Panc1 (cell line): Measurements from ENCODE around the gene SHQ1. TPM values are rescaled to one million over a fixed set of nuclear protein-coding genes. Genes with fewer than 3 reads are reported as not detected.

ENCODE experiments used
- ATAC-seq: fragments of 200-7000 bp; cut with Tn5 transposase; 2 replicates; pipeline ENCODE4 v1.9.1; 2020; ENCODE audit warnings: mild to moderate bottlenecking, moderate library complexity
- BruUV-seq: library from RNA; stranded (reverse); fragments of 400-500 nt; replicated peaks from 2 replicates; lab custom pipeline; 2021; lab: Mats Ljungman, UMichigan
- CTCF ChIA-PET: fragments of 300-600 bp; sonication (Branson Sonifier 250); formaldehyde crosslinking; loops from one replicate; lab custom pipeline; 2022; ENCODE audit warnings: antibody characterized with exemption; lab: Charles Lee
- POLR2A ChIA-PET: fragments of 300-600 bp; sonication (Branson Sonifier 250); formaldehyde crosslinking; loops from one replicate; lab custom pipeline; 2022; ENCODE audit warnings: antibody characterized with exemption; lab: Charles Lee
- DNase-seq: peaks from one replicate; pipeline ENCODE4 v3.0.0-alpha.2; 2010; ENCODE audit warnings: low read depth, low spot score
- H3K27ac ChIP-seq: 2 replicates; pipeline ENCODE4 v1.5.1; 2011; ENCODE audit warnings: mild to moderate bottlenecking, low read length, inconsistent platforms
- H3K27me3 ChIP-seq: fragments of 200-500 bp; sonication (Bioruptor generic); 2 replicates; pipeline ENCODE4 v1.6.0; 2014; ENCODE audit warnings: low read length, inconsistent platforms; ENCODE audit not compliant: control insufficient read depth, insufficient read depth
- H3K36me3 ChIP-seq: fragments of 200-500 bp; sonication (Bioruptor generic); 2 replicates; pipeline ENCODE4 v1.5.1; 2014; ENCODE audit warnings: inconsistent platforms, mild to moderate bottlenecking, low read length, moderate library complexity; ENCODE audit not compliant: control insufficient read depth, insufficient read depth
- H3K4me1 ChIP-seq: 2 replicates; pipeline ENCODE4 v1.5.1; 2011; ENCODE audit warnings: inconsistent platforms, mild to moderate bottlenecking, low read length, moderate library complexity; ENCODE audit not compliant: control insufficient read depth, insufficient read depth
- H3K4me3 ChIP-seq, 2 experiments: 2 replicates each; pipeline ENCODE4 v1.5.1; 2011 to 2012; ENCODE audit warnings: low read depth in 2 of 2, low read length in 2 of 2, mild to moderate bottlenecking in 2 of 2, inconsistent platforms in 1 of 2, moderate library complexity in 1 of 2
- H3K9me3 ChIP-seq: fragments of 200-500 bp; sonication (Bioruptor generic); 2 replicates; pipeline ENCODE4 v1.5.1; 2014; ENCODE audit warnings: low read depth, mild to moderate bottlenecking, inconsistent platforms, low read length, moderate library complexity; ENCODE audit not compliant: control insufficient read depth, insufficient read depth
- POLR2AphosphoS5 ChIP-seq: IDR thresholded peaks from 2 replicates; pipeline ENCODE4 v1.6.1; 2012; ENCODE audit warnings: mild to moderate bottlenecking, low read depth, low read length, moderate library complexity
- SIN3A ChIP-seq: IDR thresholded peaks from 2 replicates; pipeline ENCODE4 v1.6.1; 2012; ENCODE audit warnings: low read depth, mild to moderate bottlenecking, low read length, moderate library complexity, borderline replicate concordance; ENCODE audit not compliant: insufficient read depth
- TCF7L2 ChIP-seq: IDR thresholded peaks from 2 replicates; pipeline ENCODE4 v1.6.1; 2011; ENCODE audit warnings: mild to moderate bottlenecking, low read depth, low read length, inconsistent platforms
- in situ Hi-C: cut with HindIII; loops from 2 replicates; pipeline ENCODE4 v1.10.0; 2016; ENCODE audit warnings: low sequenced_read_pairs, low pct_unique_long_range_greater_than_20kb
- intact Hi-C: fragments of 100-400 bp; cut with micrococcal nuclease; formaldehyde crosslinking; loops from one replicate; pipeline ENCODE4 v1.10.0; 2022; ENCODE audit not compliant: unreplicated experiment
- total RNA-seq: library from RNA; stranded (reverse); gene quantifications from one replicate; pipeline ENCODE4 v1.2.1, GENCODE V29; 2021; ENCODE audit not compliant: unreplicated experiment
- TF ChIP-seq, protein P1 (sequence below), 2 experiments: IDR thresholded peaks; 2 replicates each; pipeline ENCODE4 v1.6.1; 2011 to 2012; ENCODE audit warnings: low read depth in 2 of 2, control low read depth in 1 of 2, low read length in 1 of 2, mild to moderate bottlenecking in 1 of 2, moderate library complexity in 1 of 2; ENCODE audit not compliant: insufficient read depth in 1 of 2
- TF ChIP-seq, protein P2 (sequence below): fragments of 450-650 bp; IDR thresholded peaks from 2 replicates; pipeline ENCODE4 v1.5.1; 2017; ENCODE audit warnings: mild to moderate bottlenecking

Gene SHQ1
- total RNA-seq, 1 experiment from 2014 or later: 21.0 TPM

DNA sequence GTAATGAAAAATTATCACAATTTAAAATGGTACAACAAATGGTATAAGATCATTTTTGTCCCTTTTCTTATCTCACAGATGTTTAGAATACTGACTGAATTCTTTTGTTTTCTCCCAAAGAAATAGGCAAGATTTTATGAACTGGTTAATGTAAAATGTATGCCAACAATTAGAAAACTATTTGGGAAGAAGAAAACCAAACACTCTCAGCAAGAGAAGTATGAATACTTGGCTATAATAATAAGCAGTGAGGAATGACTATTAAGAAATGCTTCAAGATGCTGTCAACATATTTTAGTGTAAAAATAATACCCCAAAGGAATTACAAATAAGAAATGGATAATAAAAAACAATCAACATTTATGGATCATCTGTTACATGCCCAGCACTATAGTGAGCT lies 18.5 kb downstream of the SHQ1 start:
- BruUV-seq: no TSS peak
- H3K36me3 ChIP-seq: no peaks in the 10 kb centered on the region; the same call in 1 of the 2 replicates
- ChIA-PET POLR2A (no interaction called here), CTCF (no interaction called here)
- H3K27me3 ChIP-seq: no peaks in the 10 kb centered on the region
- TF ChIP-seq, protein P1, sequence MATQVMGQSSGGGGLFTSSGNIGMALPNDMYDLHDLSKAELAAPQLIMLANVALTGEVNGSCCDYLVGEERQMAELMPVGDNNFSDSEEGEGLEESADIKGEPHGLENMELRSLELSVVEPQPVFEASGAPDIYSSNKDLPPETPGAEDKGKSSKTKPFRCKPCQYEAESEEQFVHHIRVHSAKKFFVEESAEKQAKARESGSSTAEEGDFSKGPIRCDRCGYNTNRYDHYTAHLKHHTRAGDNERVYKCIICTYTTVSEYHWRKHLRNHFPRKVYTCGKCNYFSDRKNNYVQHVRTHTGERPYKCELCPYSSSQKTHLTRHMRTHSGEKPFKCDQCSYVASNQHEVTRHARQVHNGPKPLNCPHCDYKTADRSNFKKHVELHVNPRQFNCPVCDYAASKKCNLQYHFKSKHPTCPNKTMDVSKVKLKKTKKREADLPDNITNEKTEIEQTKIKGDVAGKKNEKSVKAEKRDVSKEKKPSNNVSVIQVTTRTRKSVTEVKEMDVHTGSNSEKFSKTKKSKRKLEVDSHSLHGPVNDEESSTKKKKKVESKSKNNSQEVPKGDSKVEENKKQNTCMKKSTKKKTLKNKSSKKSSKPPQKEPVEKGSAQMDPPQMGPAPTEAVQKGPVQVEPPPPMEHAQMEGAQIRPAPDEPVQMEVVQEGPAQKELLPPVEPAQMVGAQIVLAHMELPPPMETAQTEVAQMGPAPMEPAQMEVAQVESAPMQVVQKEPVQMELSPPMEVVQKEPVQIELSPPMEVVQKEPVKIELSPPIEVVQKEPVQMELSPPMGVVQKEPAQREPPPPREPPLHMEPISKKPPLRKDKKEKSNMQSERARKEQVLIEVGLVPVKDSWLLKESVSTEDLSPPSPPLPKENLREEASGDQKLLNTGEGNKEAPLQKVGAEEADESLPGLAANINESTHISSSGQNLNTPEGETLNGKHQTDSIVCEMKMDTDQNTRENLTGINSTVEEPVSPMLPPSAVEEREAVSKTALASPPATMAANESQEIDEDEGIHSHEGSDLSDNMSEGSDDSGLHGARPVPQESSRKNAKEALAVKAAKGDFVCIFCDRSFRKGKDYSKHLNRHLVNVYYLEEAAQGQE (IDR thresholded peaks at IDR 0.05; ENCODE audit: insufficient read depth in 1 of 2, low read depth in 2 of 2, low read length in 1 of 2): no peak
- TF ChIP-seq SIN3A (no peak), TCF7L2 (no peak), POLR2AphosphoS5 (no peak)
- TF ChIP-seq, protein P2, sequence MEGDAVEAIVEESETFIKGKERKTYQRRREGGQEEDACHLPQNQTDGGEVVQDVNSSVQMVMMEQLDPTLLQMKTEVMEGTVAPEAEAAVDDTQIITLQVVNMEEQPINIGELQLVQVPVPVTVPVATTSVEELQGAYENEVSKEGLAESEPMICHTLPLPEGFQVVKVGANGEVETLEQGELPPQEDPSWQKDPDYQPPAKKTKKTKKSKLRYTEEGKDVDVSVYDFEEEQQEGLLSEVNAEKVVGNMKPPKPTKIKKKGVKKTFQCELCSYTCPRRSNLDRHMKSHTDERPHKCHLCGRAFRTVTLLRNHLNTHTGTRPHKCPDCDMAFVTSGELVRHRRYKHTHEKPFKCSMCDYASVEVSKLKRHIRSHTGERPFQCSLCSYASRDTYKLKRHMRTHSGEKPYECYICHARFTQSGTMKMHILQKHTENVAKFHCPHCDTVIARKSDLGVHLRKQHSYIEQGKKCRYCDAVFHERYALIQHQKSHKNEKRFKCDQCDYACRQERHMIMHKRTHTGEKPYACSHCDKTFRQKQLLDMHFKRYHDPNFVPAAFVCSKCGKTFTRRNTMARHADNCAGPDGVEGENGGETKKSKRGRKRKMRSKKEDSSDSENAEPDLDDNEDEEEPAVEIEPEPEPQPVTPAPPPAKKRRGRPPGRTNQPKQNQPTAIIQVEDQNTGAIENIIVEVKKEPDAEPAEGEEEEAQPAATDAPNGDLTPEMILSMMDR: no peak
- H3K4me1 ChIP-seq: no peaks in the 10 kb centered on the region
- no peak overlapping the region for H3K27ac ChIP-seq
- intact Hi-C loops (no loop called here), in situ Hi-C loops (no loop called here)
- ATAC-seq (no peak), DNase-seq (no peak)
- no peak overlapping the region for H3K4me3 ChIP-seq
- H3K9me3 ChIP-seq: no peaks in the 10 kb centered on the region

DNA sequence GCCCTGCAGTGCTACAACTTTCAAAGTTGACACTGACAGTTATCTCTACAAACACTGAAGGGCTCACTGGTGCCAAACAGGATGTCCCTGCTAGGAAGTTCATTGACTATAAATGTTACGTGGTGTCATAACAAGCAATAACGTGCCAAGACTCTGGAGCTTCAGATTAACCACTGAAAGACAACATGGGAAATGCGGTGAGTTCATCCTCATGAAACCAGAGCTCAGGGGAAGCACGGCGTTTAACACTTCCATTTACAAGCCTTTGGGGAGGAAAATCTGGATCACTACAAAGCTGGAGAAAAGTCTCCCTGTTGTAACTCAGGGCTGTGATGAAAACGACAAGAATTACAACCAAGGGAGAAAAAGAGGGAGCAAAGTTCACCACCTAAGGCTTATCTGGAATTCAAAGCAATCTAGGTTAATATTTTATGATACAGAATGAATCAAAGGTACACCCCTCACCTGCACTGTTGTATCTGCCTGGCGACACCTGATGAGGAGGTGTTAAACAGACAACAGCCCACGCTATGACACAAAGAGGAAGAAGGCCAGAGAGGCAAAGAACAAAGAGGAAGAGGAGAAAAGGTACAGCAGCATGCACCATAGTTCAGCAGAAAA lies 27.0 kb downstream of the SHQ1 start:
- BruUV-seq: no TSS peak
- Histone ChIP-seq H3K36me3 (no peaks in the 10 kb centered on the region; the same call in 1 of the 2 replicates), H3K9me3 (no peaks in the 10 kb centered on the region), H3K27me3 (no peaks in the 10 kb centered on the region), H3K4me1 (no peaks in the 10 kb centered on the region), H3K27ac (no peak overlapping the region), H3K4me3 (no peak overlapping the region)
- ATAC-seq (no peak), DNase-seq (no peak)
- no peak for TF ChIP-seq SIN3A
- TF ChIP-seq POLR2AphosphoS5: no peak
- TF ChIP-seq, protein P1 (IDR thresholded peaks at IDR 0.05; ENCODE audit: insufficient read depth in 1 of 2, low read depth in 2 of 2, low read length in 1 of 2): no peak
- TF ChIP-seq, protein P2: no peak
- TF ChIP-seq TCF7L2: no peak
- intact Hi-C loops: loop anchor here (5.0 kb wide), 1 partner anchor 1109 kb away; no protein-coding TSS in a partner anchor
- in situ Hi-C loops: no loop called here
- ChIA-PET POLR2A (no interaction called here), CTCF (no interaction called here)
